NB4 (cell line): ENCODE data around the gene SUGP1.

Source experiments
- DNase-seq: peaks from one replicate; pipeline ENCODE4 v3.0.0; 2010; ENCODE audit warnings: low read depth
- H3K4me3 ChIP-seq: one replicate; pipeline ENCODE4 v1.5.1; 2011; ENCODE audit warnings: mild to moderate bottlenecking, low read depth, low read length, moderate library complexity
- MAX ChIP-seq: IDR thresholded peaks from 2 replicates; pipeline ENCODE4 v1.6.1; 2011; ENCODE audit warnings: low read depth, low read length
- MYC ChIP-seq: IDR thresholded peaks from 2 replicates; pipeline ENCODE4 v1.6.1; 2011; ENCODE audit warnings: low read depth, low read length
- POLR2A ChIP-seq: IDR thresholded peaks from 2 replicates; pipeline ENCODE4 v1.6.1; 2011; ENCODE audit warnings: mild to moderate bottlenecking; ENCODE audit not compliant: insufficient read length; ENCODE audit errors: extremely low read depth
- TF ChIP-seq, protein P1 (sequence below): IDR thresholded peaks from one replicate; pipeline ENCODE4 v1.5.1; 2012; ENCODE audit warnings: low read depth, low read length

Gene SUGP1

DNA sequence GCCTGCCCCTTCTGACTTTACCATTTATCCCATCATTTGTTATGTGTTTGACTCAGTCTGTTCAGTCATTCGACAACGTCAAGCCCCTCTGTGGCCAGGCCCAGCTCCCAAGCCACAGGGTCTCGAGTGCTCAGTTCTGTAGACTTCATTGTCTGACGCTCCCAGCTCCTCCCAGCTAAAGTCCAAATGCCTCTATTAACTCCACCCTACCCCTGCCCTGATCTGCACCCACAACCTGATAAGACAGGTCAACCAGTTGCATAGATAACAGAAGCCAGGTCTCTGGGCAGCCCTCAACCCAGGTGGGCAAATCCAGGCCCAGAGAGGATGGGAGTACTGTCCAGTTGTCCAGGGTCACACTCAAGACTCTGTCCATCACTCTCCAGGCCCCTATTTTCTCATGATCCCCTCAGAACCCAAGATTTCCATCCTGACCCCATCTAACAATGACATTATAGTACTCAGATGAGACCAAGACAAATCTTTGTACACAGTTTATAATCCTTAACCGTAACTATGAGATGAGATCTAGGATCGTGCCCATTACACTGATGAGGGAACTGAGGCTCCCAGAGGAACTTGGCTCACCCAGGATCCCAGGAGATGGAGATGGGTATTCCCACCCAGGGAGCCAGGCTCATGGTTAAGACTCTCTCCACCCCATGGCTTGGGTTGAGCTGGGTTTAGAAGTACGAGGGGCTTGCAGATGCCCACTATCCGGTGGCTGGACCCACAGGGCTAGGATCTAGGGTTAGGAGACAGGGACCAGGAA, 48.3 kb downstream of the SUGP1 start:
- no peak overlapping the region for H3K4me3 ChIP-seq
- TF ChIP-seq MAX = no peak
- no peak for TF ChIP-seq MYC
- no peak for TF ChIP-seq POLR2A

GRCh38 chr19:19270749-19271571, 49.3 kb downstream of the SUGP1 start:
- no peak overlapping the region for H3K4me3 ChIP-seq
- TF ChIP-seq MAX (no peak), POLR2A (no peak), MYC (no peak)
- TF ChIP-seq, protein P1, sequence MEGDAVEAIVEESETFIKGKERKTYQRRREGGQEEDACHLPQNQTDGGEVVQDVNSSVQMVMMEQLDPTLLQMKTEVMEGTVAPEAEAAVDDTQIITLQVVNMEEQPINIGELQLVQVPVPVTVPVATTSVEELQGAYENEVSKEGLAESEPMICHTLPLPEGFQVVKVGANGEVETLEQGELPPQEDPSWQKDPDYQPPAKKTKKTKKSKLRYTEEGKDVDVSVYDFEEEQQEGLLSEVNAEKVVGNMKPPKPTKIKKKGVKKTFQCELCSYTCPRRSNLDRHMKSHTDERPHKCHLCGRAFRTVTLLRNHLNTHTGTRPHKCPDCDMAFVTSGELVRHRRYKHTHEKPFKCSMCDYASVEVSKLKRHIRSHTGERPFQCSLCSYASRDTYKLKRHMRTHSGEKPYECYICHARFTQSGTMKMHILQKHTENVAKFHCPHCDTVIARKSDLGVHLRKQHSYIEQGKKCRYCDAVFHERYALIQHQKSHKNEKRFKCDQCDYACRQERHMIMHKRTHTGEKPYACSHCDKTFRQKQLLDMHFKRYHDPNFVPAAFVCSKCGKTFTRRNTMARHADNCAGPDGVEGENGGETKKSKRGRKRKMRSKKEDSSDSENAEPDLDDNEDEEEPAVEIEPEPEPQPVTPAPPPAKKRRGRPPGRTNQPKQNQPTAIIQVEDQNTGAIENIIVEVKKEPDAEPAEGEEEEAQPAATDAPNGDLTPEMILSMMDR = no peak

More for the DNA sequence above, 48.3 kb downstream of the SUGP1 start:
- DNase-seq = no peak

DNA sequence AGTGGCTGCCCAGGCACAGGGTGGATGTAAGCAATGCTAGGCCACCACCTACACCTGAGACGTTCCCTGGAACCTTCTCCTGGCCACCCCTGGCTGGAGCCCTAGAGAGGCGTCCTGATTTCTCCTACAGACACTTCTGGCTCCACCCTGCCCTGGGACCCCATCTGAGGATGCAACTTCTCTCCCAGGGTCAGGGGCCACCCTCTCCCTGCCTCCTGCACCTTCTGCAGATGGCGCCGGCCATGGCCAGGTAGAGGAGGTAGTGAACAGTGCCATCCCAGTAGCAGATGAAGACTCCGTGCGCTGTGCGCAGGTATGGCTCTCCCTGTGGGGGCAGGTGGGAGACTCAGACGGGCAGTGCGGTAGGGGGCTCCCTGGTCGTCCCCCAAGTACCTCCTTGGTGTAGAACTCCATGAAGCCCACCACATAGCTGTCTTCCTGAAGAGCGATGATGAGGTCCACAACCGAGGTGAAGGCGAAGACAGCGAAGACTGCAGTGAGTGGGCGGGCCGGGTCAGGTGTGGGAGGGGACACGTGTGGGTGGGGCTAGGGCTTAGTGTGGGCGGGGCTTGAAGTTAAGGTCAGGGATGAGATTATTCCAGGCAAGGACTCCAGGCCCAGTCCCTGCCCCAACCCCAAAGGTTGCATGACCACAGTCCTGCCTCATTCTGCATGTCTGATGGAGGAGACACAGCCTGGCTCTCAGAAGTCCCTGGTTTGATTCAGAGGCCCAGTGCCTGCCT, 50.2 kb downstream of the SUGP1 start:
- TF ChIP-seq POLR2A (no peak), MYC (no peak), MAX (no peak)
- TF ChIP-seq, protein P1 = no peak
- no peak overlapping the region for H3K4me3 ChIP-seq
- no peak for DNase-seq

More at GRCh38 chr19:19270749-19271571, 49.3 kb downstream of the SUGP1 start:
- no peak for DNase-seq

- H3K4me3 ChIP-seq = no peak overlapping the region
- DNase-seq = no peak
- TF ChIP-seq MYC (no peak), POLR2A (no peak), MAX (no peak)
- TF ChIP-seq, protein P1 = no peak
These were observed 51.6 kb downstream of the SUGP1 start for GRCh38 chr19:19268453-19269385.

GRCh38 chr19:19267305-19267704, 53.0 kb downstream of the SUGP1 start:
- DNase-seq = no peak
- no peak overlapping the region for H3K4me3 ChIP-seq
- TF ChIP-seq, protein P1 = no peak
- TF ChIP-seq MYC = no peak
- TF ChIP-seq MAX = no peak
- no peak for TF ChIP-seq POLR2A
